H9 (cell line): ENCODE data around the gene GRIA1. TPM values are rescaled to one million over a fixed set of nuclear protein-coding genes. Genes with fewer than 3 reads are reported as not detected.

Experiments
- DNase-seq: peaks from one replicate; pipeline ENCODE4 v3.0.0-alpha.2; 2017
- H2AFZ ChIP-seq: one replicate; pipeline ENCODE4 v1.6.1; 2013; ENCODE audit warnings: mild to moderate bottlenecking, low read length, control low read depth, moderate library complexity
- H2AK5ac ChIP-seq: 2 replicates; pipeline ENCODE4 v1.6.1; 2013; ENCODE audit warnings: low read length, control low read depth, mixed read lengths; ENCODE audit not compliant: insufficient read length
- H2BK120ac ChIP-seq: one replicate; pipeline ENCODE4 v1.6.1; 2013; ENCODE audit warnings: low read depth, mild to moderate bottlenecking, low read length, control low read depth, inconsistent platforms; ENCODE audit not compliant: poor library complexity, severe bottlenecking
- H2BK12ac ChIP-seq: 2 replicates; pipeline ENCODE4 v1.6.1; 2013; ENCODE audit warnings: low read length, control low read depth, mixed read lengths, low read depth; ENCODE audit not compliant: insufficient read length
- H2BK15ac ChIP-seq: 2 replicates; pipeline ENCODE4 v1.6.1; 2013; ENCODE audit warnings: low read depth, low read length, control low read depth
- H2BK20ac ChIP-seq: one replicate; pipeline ENCODE4 v1.6.1; 2013; ENCODE audit warnings: low read depth, mild to moderate bottlenecking, low read length, control low read depth, inconsistent platforms; ENCODE audit not compliant: poor library complexity, severe bottlenecking
- H2BK5ac ChIP-seq: 2 replicates; pipeline ENCODE4 v1.6.1; 2013; ENCODE audit warnings: low read length, control low read depth, mixed read lengths; ENCODE audit not compliant: insufficient read length
- H3K14ac ChIP-seq: 2 replicates; pipeline ENCODE4 v1.6.1; 2013; ENCODE audit warnings: low read length, control low read depth; ENCODE audit not compliant: insufficient read depth
- H3K18ac ChIP-seq: 2 replicates; pipeline ENCODE4 v1.6.1; 2013; ENCODE audit warnings: low read depth, mild to moderate bottlenecking, mixed read lengths, low read length, control low read depth; ENCODE audit not compliant: insufficient read length
- H3K23ac ChIP-seq: 2 replicates; pipeline ENCODE4 v1.6.1; 2013; ENCODE audit warnings: low read length, control low read depth, mixed read lengths, low read depth; ENCODE audit not compliant: insufficient read length
- H3K23me2 ChIP-seq: 2 replicates; pipeline ENCODE4 v1.6.1; 2013; ENCODE audit warnings: low read depth, mild to moderate bottlenecking, mixed read lengths, low read length, control low read depth; ENCODE audit not compliant: insufficient read length, poor library complexity, severe bottlenecking
- H3K27ac ChIP-seq: 2 replicates; pipeline ENCODE4 v1.5.1; 2013; ENCODE audit warnings: low read length, control low read depth, mixed read lengths, low read depth; ENCODE audit not compliant: insufficient read length
- H3K27me3 ChIP-seq: 2 replicates; pipeline ENCODE4 v1.6.1; 2013; ENCODE audit warnings: low read length, control low read depth, inconsistent platforms; ENCODE audit not compliant: insufficient read depth
- H3K4ac ChIP-seq: 2 replicates; pipeline ENCODE4 v1.6.1; 2013; ENCODE audit warnings: low read depth, mild to moderate bottlenecking, control low read depth, inconsistent platforms, low read length, moderate library complexity
- H3K4me1 ChIP-seq: 2 replicates; pipeline ENCODE4 v1.6.1; 2013; ENCODE audit warnings: low read length, control low read depth, inconsistent platforms; ENCODE audit not compliant: insufficient read depth
- H3K4me2 ChIP-seq: 2 replicates; pipeline ENCODE4 v1.6.1; 2013; ENCODE audit warnings: low read length, control low read depth, mixed read lengths; ENCODE audit not compliant: insufficient read length, insufficient read depth
- H3K56ac ChIP-seq: 2 replicates; pipeline ENCODE4 v1.6.1; 2013; ENCODE audit warnings: low read depth, mild to moderate bottlenecking, mixed read lengths, low read length, control low read depth; ENCODE audit not compliant: insufficient read length
- H3K79me1 ChIP-seq: 2 replicates; pipeline ENCODE4 v1.6.1; 2013; ENCODE audit warnings: low read depth, mild to moderate bottlenecking, moderate library complexity, low read length, control low read depth, inconsistent platforms; ENCODE audit not compliant: insufficient read depth, poor library complexity, severe bottlenecking
- H3K79me2 ChIP-seq: 2 replicates; pipeline ENCODE4 v1.6.1; 2013; ENCODE audit warnings: low read length, control low read depth, inconsistent platforms; ENCODE audit not compliant: insufficient read depth
- H3K9ac ChIP-seq: 2 replicates; pipeline ENCODE4 v1.6.1; 2013; ENCODE audit warnings: low read length, control low read depth, mixed read lengths; ENCODE audit not compliant: insufficient read length; ENCODE audit errors: extremely low read depth
- H3K9me3 ChIP-seq: one replicate; pipeline ENCODE4 v1.6.1; 2013; ENCODE audit warnings: low read depth, low read length, inconsistent platforms; ENCODE audit not compliant: control insufficient read depth
- H3T11ph ChIP-seq: one replicate; pipeline ENCODE4 v1.6.1; 2013; ENCODE audit warnings: mild to moderate bottlenecking, low read length, control low read depth, inconsistent platforms
- H4K20me1 ChIP-seq: one replicate; pipeline ENCODE4 v1.6.1; 2013; ENCODE audit not compliant: control insufficient read depth, insufficient read length, insufficient read depth
- H4K5ac ChIP-seq: 2 replicates; pipeline ENCODE4 v1.6.1; 2013; ENCODE audit warnings: low read depth, mild to moderate bottlenecking, mixed read lengths, low read length, control low read depth; ENCODE audit not compliant: insufficient read length
- H4K8ac ChIP-seq: replicated peaks from 2 replicates; pipeline ENCODE4 v1.6.1; 2013; ENCODE audit warnings: low read length, control low read depth, mixed read lengths, low read depth; ENCODE audit not compliant: insufficient read length
- H4K91ac ChIP-seq: 2 replicates; pipeline ENCODE4 v1.6.1; 2013; ENCODE audit warnings: low read depth, mild to moderate bottlenecking, moderate library complexity, mixed read lengths, low read length, control low read depth; ENCODE audit not compliant: insufficient read length
- H3K27ac Mint-ChIP-seq, 3 experiments: 2 replicates in 2 of 3; 3 replicates in 1 of 3; pipeline ENCODE4 v1.8.0; 2020 to 2021; ENCODE audit warnings: mixed read lengths in 3 of 3, mild to moderate bottlenecking in 1 of 3, moderate library complexity in 1 of 3
- H3K27me3 Mint-ChIP-seq: 2 replicates; pipeline ENCODE4 v1.8.0; 2021; ENCODE audit warnings: low read depth, mild to moderate bottlenecking, moderate library complexity, mixed read lengths
- H3K36me3 Mint-ChIP-seq, 3 experiments: 2 replicates in 2 of 3; 3 replicates in 1 of 3; pipeline ENCODE4 v1.8.0; 2020 to 2021; ENCODE audit warnings: low read depth in 3 of 3, mixed read lengths in 3 of 3; ENCODE audit not compliant: insufficient read depth in 1 of 3
- H3K4me1 Mint-ChIP-seq, 2 experiments: 2 replicates each; pipeline ENCODE4 v1.8.0; 2020; ENCODE audit warnings: mixed read lengths in 2 of 2
- H3K4me3 Mint-ChIP-seq, 2 experiments: 2 replicates in 1 of 2; 3 replicates in 1 of 2; pipeline ENCODE4 v1.8.0; 2020 to 2021; ENCODE audit warnings: mild to moderate bottlenecking in 2 of 2, mixed read lengths in 2 of 2, moderate library complexity in 1 of 2
- H3K9me3 Mint-ChIP-seq, 2 experiments: 2 replicates in 1 of 2; 3 replicates in 1 of 2; pipeline ENCODE4 v1.8.0; 2020; ENCODE audit warnings: mild to moderate bottlenecking in 2 of 2, mixed read lengths in 2 of 2, moderate library complexity in 1 of 2
- CTCF ChIP-seq: fragments of 200-600 bp; sonication (generic); conservative IDR thresholded peaks from 3 replicates; pipeline ENCODE4 v1.8.0; 2021; ENCODE audit warnings: antibody characterized with exemption, mild to moderate bottlenecking
- WGBS: extraction: QIAGEN DNeasy Blood & Tissue Kit; methylation state at CpG from one replicate; pipeline ENCODE4 v1.1.7; 2013; ENCODE audit warnings: missing lambda C conversion rate, low lambda C conversion rate, mixed read lengths; ENCODE audit not compliant: insufficient read length; ENCODE audit errors: extremely low coverage; 5-methylcytosine and 5-hydroxymethylcytosine counted together
- total RNA-seq: library from RNA; stranded (reverse); gene quantifications from 2 replicates; pipeline ENCODE4 v1.2.1, GENCODE V29; 2021

Gene GRIA1
- total RNA-seq, 1 experiment from 2014 or later, result 0.52 TPM

- no peak overlapping the region for H3K4me2 ChIP-seq
- H3K14ac ChIP-seq, result no peak overlapping the region
- H3K4me1 ChIP-seq, result peaks cover 8% of the 10 kb centered on the region; the same call in 1 of the 2 replicates
- H3K27me3 Mint-ChIP-seq, result no peaks in the 10 kb centered on the region
- no peaks in the 10 kb centered on the region for H3K27me3 ChIP-seq
- no peaks in the 10 kb centered on the region for H4K20me1 ChIP-seq
- H3K9me3 ChIP-seq, result no peaks in the 10 kb centered on the region
- WGBS, result no CpG with 5 or more reads among the region's 1 CpG
- H3K27ac ChIP-seq, result no peak overlapping the region
- DNase-seq, result no peak
- TF ChIP-seq CTCF, result no peak
- no peak overlapping the region for H2BK5ac ChIP-seq
- no peaks in the 10 kb centered on the region for H3K36me3 Mint-ChIP-seq
- no peak overlapping the region for H4K8ac ChIP-seq
- H4K5ac ChIP-seq, result no peak overlapping the region
- H3K4ac ChIP-seq, result no peak overlapping the region
- no peaks in the 10 kb centered on the region for H3K23me2 ChIP-seq
- no peak overlapping the region for H3T11ph ChIP-seq
- no peaks in the 10 kb centered on the region for H3K79me1 ChIP-seq
- no peak overlapping the region for H4K91ac ChIP-seq
- no peak overlapping the region for H3K9ac ChIP-seq
- H3K18ac ChIP-seq, result no peak overlapping the region
- no peak overlapping the region for H3K4me3 Mint-ChIP-seq
- 0 out of 5 replicates have a peak, but pooled peaks cover 0 to 1% of the 10 kb centered on the region in 2 experiments for H3K9me3 Mint-ChIP-seq
- H2BK120ac ChIP-seq, result no peak overlapping the region
- H2BK12ac ChIP-seq, result no peak overlapping the region
- no peak overlapping the region for H2AFZ ChIP-seq
- no peak overlapping the region for H2BK15ac ChIP-seq
- H3K79me2 ChIP-seq, result no peaks in the 10 kb centered on the region
- no peak overlapping the region for H3K23ac ChIP-seq
- no peak overlapping the region for H2AK5ac ChIP-seq
- H3K4me1 Mint-ChIP-seq, result peaks cover 9 to 12% of the 10 kb centered on the region in 2 experiments
- no peak overlapping the region for H2BK20ac ChIP-seq
- no peak overlapping the region for H3K56ac ChIP-seq
- no peak overlapping the region for H3K27ac Mint-ChIP-seq
These were observed 146.4 kb downstream of the GRIA1 start for GRCh38 chr5:153636670-153637451.
